ENCODE measurements around the gene CHST4. TPM values are rescaled to one million over a fixed set of nuclear protein-coding genes. Genes with fewer than 3 reads are reported as not detected.

CHST4 gene
- total RNA-seq, 4 donors from 2014 or later: 0.72 to 3.0 (median 0.82) TPM; not detected in 1

DNA sequence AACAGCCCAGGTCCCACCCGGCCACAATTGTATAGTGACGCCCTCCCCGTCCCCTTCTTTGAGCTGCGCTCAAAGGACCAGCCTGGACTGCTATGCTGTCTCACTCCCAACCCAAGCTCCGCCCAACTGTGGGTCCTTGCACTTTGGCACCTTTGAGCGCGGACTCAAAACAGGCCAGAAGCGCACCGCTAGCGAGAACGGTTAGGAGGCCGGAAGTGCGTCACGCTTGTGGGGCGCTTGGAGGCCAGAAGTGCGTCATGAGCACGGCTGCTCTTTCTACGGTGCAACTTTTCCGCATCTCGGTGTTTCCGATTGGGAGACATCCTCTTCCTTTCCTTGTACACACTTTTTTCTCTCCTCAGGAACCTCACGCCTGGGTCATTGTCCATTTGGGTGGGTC is 37.1 kb upstream of the CHST4 start, which contains the start of gene ZNF19:
Gene ZNF19 (minus strand): TSS at position 203 of the 400 bp plus-strand sequence. CDS start 7,210 bp downstream, outside the sequence.
- TF ChIP-seq, protein P1, sequence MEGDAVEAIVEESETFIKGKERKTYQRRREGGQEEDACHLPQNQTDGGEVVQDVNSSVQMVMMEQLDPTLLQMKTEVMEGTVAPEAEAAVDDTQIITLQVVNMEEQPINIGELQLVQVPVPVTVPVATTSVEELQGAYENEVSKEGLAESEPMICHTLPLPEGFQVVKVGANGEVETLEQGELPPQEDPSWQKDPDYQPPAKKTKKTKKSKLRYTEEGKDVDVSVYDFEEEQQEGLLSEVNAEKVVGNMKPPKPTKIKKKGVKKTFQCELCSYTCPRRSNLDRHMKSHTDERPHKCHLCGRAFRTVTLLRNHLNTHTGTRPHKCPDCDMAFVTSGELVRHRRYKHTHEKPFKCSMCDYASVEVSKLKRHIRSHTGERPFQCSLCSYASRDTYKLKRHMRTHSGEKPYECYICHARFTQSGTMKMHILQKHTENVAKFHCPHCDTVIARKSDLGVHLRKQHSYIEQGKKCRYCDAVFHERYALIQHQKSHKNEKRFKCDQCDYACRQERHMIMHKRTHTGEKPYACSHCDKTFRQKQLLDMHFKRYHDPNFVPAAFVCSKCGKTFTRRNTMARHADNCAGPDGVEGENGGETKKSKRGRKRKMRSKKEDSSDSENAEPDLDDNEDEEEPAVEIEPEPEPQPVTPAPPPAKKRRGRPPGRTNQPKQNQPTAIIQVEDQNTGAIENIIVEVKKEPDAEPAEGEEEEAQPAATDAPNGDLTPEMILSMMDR (IDR thresholded peaks at IDR 0.05): no peak
- DNase-seq (ENCODE audit: low spot score): no peak
- ATAC-seq (ENCODE audit: low FRiP score): no peak

DNA sequence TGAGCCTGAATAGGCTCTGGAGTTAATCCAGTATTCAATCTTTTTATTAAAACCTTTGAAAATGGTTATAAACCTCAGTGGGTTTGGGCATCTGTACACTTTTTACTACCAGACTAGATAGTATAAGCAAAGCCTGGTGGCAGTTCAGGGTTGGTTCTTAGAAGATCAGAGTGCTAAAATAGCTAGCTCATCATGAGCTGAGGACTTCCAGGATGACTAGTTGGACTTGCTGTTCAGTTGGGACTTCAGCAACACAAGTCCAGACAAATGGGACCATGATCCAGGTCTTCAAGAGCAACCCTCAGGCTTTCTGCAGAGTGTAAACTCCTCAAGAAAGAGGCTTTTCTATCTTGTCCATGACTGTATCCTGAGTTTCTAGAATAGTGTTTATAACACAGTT is 35.9 kb upstream of the CHST4 start:
- DNase-seq (ENCODE audit: low spot score): no peak
- no peak for ATAC-seq (ENCODE audit: low FRiP score)
- TF ChIP-seq, protein P1 (IDR thresholded peaks at IDR 0.05): no peak

DNA sequence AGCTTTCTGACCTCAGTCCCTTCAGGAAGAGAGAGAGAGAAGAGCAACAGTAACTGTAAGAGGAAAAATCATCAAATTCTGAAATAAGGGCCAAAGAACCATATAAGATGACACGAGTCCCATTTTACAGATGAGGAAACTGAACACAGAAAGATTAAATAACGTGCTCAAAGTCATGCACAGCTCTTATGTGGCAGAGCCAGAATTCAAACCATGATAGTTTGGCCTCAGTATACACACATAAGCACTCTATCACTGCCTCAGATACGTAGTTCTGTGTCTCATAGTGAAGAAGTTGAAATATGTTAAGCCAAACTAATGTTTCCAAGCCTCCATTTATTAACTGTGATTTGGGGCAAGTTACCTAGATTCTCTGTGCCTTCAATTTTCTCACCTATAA is 35.2 kb upstream of the CHST4 start:
- TF ChIP-seq, protein P1 (IDR thresholded peaks at IDR 0.05): no peak
- ATAC-seq (ENCODE audit: low FRiP score) (no peak), DNase-seq (ENCODE audit: low spot score) (no peak)

DNA sequence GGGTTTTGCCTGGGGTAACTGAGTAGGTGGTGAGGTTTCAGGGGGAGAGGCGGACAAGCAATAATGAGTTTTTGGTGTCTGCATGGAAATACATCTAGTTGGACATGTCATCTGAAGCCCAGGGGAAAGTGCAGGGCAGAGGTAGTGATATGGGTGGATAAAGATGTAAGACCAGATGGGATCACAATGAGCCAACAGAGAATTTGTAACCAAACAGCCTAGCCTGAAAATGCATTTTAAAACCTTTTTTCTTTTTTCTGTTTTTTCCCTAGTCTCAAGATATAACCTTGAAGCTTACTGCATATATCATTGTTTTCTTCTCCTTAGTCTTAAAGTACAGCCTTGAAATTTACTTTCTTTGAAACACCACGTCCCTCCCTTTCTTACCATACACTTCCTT is 33.4 kb upstream of the CHST4 start:
- TF ChIP-seq, protein P1 (IDR thresholded peaks at IDR 0.05): no peak
- DNase-seq (ENCODE audit: low spot score) (no peak), ATAC-seq (ENCODE audit: low FRiP score) (no peak)

DNA sequence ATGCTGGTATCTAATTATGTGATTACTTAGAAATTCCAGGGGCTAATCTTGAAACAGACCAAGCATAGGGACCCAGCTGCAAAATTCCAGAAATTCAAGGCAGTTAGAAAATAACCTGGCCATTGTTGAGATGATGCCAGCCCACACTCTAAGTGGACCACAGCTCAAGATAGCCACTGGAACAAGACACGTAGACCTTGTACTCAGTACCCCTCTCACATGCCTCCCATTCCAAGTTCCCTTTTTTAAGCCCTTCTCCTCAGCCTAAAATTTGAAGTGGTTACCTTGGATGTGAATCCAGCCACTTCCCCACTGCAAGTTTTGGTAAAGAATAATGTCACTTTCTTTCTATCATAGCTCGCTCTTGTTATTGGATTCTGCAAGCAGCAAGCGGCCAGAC is 33.0 kb upstream of the CHST4 start:
- TF ChIP-seq, protein P1 (IDR thresholded peaks at IDR 0.05): no peak
- ATAC-seq (ENCODE audit: low FRiP score) (no peak), DNase-seq (ENCODE audit: low spot score) (no peak)

DNA sequence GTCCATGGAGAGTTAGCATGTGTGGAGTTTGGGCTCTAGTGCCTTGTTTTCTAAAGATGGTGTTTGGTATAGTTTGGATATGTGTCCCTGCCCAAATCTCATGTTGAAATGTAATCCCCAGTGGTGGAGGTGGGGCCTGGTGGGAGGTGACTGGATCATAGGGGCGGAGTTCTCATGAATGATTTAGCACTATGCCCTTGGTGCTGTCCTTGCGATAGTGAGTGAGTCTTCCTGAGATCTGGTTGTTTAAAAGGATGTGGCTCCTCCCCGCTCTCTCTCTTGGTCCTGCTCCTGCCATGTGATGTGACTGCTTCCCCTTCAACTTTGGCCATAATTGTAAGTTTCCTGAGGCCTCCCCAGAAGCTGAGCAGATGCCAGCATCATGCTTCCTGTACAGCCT is 28.2 kb upstream of the CHST4 start:
- ATAC-seq (ENCODE audit: low FRiP score): no peak
- TF ChIP-seq, protein P1 (IDR thresholded peaks at IDR 0.05): no peak
- no peak for DNase-seq (ENCODE audit: low spot score)

DNA sequence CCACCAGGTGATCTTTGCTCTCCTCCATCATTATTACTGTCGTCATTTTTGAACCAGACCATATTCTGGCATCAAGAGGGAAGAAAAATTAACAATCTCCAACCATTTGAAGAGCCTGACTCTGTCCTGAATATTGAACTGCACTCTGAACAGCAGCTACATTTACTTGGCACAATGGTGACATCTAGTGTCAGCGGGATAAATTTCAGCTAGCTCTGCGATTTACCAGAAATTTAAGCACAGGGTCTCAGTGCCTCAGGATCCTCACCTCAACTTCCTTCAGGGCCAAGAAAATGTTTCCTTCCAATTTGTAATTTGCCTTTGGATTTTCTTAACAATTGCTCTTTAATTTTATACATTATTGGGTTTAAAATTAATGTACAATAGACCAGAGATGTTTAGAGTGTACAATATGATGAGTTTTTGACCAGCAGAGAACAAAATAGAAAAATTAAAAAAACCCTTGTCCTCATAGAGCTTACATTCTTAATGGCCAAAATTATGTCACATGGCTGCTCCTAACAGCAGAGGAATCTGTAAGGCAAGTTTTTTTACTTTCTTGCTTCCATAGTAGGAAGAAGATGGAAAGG is 26.4 kb upstream of the CHST4 start:
- no peak for ATAC-seq (ENCODE audit: low FRiP score)
- DNase-seq (ENCODE audit: low spot score): no peak
- TF ChIP-seq, protein P1 (IDR thresholded peaks at IDR 0.05): no peak
